GM12878 (cell line): ENCODE data around the gene WDHD1. TPM values are rescaled to one million over a fixed set of nuclear protein-coding genes. Genes with fewer than 3 reads are reported as not detected.

Source experiments
- ASH2L ChIP-seq: fragments of 300-600, 200-600 bp; sonication (generic); IDR thresholded peaks from 2 replicates; pipeline ENCODE4 v1.6.1; 2017; ENCODE audit warnings: low read depth, mild to moderate bottlenecking, borderline replicate concordance
- GATAD2B ChIP-seq: fragments of 450-650 bp; conservative IDR thresholded peaks from 2 replicates; pipeline ENCODE4 v1.6.1; 2017; ENCODE audit warnings: low read depth, mild to moderate bottlenecking, moderate library complexity
- HDAC6 ChIP-seq: fragments of 200-600 bp; sonication (generic); IDR thresholded peaks from one replicate; pipeline ENCODE4 v1.8.0; 2017; ENCODE audit warnings: antibody characterized with exemption; ENCODE audit not compliant: unreplicated experiment
- HDGF ChIP-seq: fragments of 450-650 bp; IDR thresholded peaks from 2 replicates; pipeline ENCODE4 v1.6.1; 2016; ENCODE audit warnings: antibody characterized with exemption
- IKZF2 ChIP-seq, 2 experiments: fragments of 450-650 bp; IDR thresholded peaks; 2 replicates each; pipeline ENCODE4 v1.6.1; 2017; ENCODE audit warnings: mild to moderate bottlenecking in 2 of 2, moderate library complexity in 2 of 2
- NR2F1 ChIP-seq: fragments of 450-650 bp; conservative IDR thresholded peaks from 2 replicates; pipeline ENCODE4 v1.6.1; 2017; ENCODE audit warnings: mild to moderate bottlenecking
- PAX8 ChIP-seq: fragments of 450-650 bp; IDR thresholded peaks from 2 replicates; pipeline ENCODE4 v1.6.1; 2017; ENCODE audit warnings: mild to moderate bottlenecking, moderate library complexity
- POLR2AphosphoS2 ChIP-seq: IDR thresholded peaks from 2 replicates; pipeline ENCODE4 v1.6.1; 2011; ENCODE audit warnings: low read depth, mild to moderate bottlenecking, low read length, improper control_type of control experiment, moderate library complexity
- RELA ChIP-seq: fragments of 450-650 bp; IDR thresholded peaks from 2 replicates; pipeline ENCODE4 v1.8.0; 2014; ENCODE audit warnings: borderline replicate concordance; ENCODE audit not compliant: partially characterized antibody
- SMC3 ChIP-seq: IDR thresholded peaks from 2 replicates; pipeline ENCODE4 v1.6.1; 2011; ENCODE audit warnings: low read length, improper control_type of control experiment, borderline replicate concordance
- TAF1 ChIP-seq: IDR thresholded peaks from 2 replicates; pipeline ENCODE4 v1.6.1; 2011; ENCODE audit warnings: mild to moderate bottlenecking, low read depth, low read length, borderline replicate concordance
- TBL1XR1 ChIP-seq: IDR thresholded peaks from 2 replicates; pipeline ENCODE4 v1.6.1; 2012; ENCODE audit warnings: low read depth, low read length, improper control_type of control experiment
- ZNF24 ChIP-seq: fragments of 450-650 bp; IDR thresholded peaks from 2 replicates; pipeline ENCODE4 v1.6.1; 2017; ENCODE audit warnings: antibody characterized with exemption, mild to moderate bottlenecking
- polyA plus RNA-seq, 11 experiments: library from polyadenylated mRNA; depleted of rRNA in 4 of 11; unstranded in 6 of 11; stranded (reverse) in 5 of 11; fragments of >200 nt; fragmentation: Nextera tagmentation in 4 of 11; fragmentation: Illumina TruSeq in 1 of 11; extraction: Ambion mirVana in 4 of 11; extraction: Trizol in 1 of 11; gene quantifications; 1 replicate in 1 of 11; 2 replicates in 10 of 11; pipeline versions ENCODE4 v1.2.1 to v1.2.3, GENCODE V29; 2011 to 2016; ENCODE audit warnings: inconsistent platforms in 2 of 11, missing spikeins in 2 of 11, low read depth in 1 of 11
- total RNA-seq, 4 experiments: library from RNA; depleted of rRNA in 3 of 4; stranded (reverse); fragments of >200 nt in 3 of 4; fragmentation: Illumina TruSeq in 1 of 4; extraction: Trizol in 1 of 4; gene quantifications; 2 replicates each; pipeline versions ENCODE4 v1.2.1 to v1.2.3, GENCODE V29; 2013 to 2021
- TF ChIP-seq, protein P1 (sequence below): fragments of 450-650 bp; IDR thresholded peaks from 2 replicates; pipeline ENCODE4 v1.6.1; 2017; ENCODE audit warnings: mild to moderate bottlenecking, low read depth, inconsistent platforms; ENCODE audit not compliant: poor library complexity, severe bottlenecking
- TF ChIP-seq, protein P2 (sequence below): fragments of 450-650 bp; IDR thresholded peaks from 2 replicates; pipeline ENCODE4 v1.6.1; 2018; ENCODE audit warnings: mild to moderate bottlenecking, low read depth, moderate library complexity; ENCODE audit not compliant: partially characterized antibody
- TF ChIP-seq, protein P3 (sequence below): fragments of 450-650 bp; IDR thresholded peaks from 2 replicates; pipeline ENCODE4 v1.6.1; 2017; ENCODE audit warnings: low read depth, mild to moderate bottlenecking, moderate library complexity
- TF ChIP-seq, protein P4 (sequence below): IDR thresholded peaks from 2 replicates; pipeline ENCODE4 v1.6.1; 2012; ENCODE audit warnings: low read length, inconsistent platforms

The WDHD1 gene
- total and polyA plus RNA-seq, 10 of the 15 experiments (the other 5 are each of a cell fraction or from before 2014, with no cell fraction given) = 11.3 to 50.5 (median 32.6) TPM

DNA sequence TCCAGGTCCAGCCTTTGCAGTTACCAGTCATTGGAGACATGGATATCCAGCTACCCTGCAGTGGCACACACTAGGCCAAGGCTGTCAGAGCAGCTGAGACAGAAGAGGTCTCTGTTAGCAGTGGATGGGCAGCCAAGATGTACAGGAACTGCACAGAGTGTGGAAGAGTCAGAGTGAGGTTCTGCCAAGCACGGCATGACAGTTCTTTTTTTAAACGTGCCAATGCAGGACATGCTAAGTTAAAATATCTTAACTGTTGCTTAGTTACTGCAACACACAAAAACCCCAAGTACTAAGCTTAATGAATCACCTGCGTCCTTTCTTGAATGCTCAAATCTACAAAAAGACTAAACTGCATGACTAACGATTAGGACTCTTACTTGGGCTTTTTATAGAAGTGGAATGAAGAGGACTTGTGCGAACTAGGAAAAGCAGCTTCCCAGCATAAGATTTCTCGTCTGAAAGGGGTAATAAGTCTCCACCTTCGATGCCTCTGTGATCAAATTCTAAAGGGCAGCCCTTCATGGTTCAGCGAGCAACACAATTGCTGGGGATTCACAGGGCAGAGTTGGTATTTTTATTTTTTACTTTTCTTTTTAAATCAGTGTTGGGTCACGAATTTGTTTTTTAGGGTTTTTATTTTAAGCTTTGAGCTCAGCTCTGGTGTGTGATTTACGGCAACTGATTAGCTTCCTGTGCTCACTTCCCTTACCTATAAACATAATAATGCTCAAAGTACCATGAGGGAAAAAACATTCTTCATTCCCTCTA, 45.2 kb upstream of the WDHD1 start (continued):
- TF ChIP-seq, protein P1, sequence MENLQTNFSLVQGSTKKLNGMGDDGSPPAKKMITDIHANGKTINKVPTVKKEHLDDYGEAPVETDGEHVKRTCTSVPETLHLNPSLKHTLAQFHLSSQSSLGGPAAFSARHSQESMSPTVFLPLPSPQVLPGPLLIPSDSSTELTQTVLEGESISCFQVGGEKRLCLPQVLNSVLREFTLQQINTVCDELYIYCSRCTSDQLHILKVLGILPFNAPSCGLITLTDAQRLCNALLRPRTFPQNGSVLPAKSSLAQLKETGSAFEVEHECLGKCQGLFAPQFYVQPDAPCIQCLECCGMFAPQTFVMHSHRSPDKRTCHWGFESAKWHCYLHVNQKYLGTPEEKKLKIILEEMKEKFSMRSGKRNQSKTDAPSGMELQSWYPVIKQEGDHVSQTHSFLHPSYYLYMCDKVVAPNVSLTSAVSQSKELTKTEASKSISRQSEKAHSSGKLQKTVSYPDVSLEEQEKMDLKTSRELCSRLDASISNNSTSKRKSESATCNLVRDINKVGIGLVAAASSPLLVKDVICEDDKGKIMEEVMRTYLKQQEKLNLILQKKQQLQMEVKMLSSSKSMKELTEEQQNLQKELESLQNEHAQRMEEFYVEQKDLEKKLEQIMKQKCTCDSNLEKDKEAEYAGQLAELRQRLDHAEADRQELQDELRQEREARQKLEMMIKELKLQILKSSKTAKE = peak; percentile 62
- TF ChIP-seq ZNF24 = 0 out of 2 replicates have a peak, but pooled peaks have one; percentile 25
- TF ChIP-seq NR2F1 = 0 out of 2 replicates have a peak, but pooled peaks have one; percentile 18
- TF ChIP-seq HDAC6 = no peak
- TF ChIP-seq, protein P2, sequence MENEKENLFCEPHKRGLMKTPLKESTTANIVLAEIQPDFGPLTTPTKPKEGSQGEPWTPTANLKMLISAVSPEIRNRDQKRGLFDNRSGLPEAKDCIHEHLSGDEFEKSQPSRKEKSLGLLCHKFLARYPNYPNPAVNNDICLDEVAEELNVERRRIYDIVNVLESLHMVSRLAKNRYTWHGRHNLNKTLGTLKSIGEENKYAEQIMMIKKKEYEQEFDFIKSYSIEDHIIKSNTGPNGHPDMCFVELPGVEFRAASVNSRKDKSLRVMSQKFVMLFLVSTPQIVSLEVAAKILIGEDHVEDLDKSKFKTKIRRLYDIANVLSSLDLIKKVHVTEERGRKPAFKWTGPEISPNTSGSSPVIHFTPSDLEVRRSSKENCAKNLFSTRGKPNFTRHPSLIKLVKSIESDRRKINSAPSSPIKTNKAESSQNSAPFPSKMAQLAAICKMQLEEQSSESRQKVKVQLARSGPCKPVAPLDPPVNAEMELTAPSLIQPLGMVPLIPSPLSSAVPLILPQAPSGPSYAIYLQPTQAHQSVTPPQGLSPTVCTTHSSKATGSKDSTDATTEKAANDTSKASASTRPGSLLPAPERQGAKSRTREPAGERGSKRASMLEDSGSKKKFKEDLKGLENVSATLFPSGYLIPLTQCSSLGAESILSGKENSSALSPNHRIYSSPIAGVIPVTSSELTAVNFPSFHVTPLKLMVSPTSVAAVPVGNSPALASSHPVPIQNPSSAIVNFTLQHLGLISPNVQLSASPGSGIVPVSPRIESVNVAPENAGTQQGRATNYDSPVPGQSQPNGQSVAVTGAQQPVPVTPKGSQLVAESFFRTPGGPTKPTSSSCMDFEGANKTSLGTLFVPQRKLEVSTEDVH = peak; percentile 46
- peak; percentile 56; the same call in 1 of the 2 replicates for TF ChIP-seq HDGF
- 0 out of 2 replicates have a peak, but pooled peaks have one; percentile 12 for TF ChIP-seq TBL1XR1
- TF ChIP-seq TAF1 = peak; percentile 12; the same call in 1 of the 2 replicates
- TF ChIP-seq, protein P3, sequence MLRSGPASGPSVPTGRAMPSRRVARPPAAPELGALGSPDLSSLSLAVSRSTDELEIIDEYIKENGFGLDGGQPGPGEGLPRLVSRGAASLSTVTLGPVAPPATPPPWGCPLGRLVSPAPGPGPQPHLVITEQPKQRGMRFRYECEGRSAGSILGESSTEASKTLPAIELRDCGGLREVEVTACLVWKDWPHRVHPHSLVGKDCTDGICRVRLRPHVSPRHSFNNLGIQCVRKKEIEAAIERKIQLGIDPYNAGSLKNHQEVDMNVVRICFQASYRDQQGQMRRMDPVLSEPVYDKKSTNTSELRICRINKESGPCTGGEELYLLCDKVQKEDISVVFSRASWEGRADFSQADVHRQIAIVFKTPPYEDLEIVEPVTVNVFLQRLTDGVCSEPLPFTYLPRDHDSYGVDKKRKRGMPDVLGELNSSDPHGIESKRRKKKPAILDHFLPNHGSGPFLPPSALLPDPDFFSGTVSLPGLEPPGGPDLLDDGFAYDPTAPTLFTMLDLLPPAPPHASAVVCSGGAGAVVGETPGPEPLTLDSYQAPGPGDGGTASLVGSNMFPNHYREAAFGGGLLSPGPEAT = peak; percentile 85; the same call in 1 of the 2 replicates
- peak; percentile 65 for TF ChIP-seq RELA
- TF ChIP-seq ASH2L = peak; percentile 81; the same call in 1 of the 2 replicates
- TF ChIP-seq IKZF2 (IDR thresholded peaks at IDR 0.05) = peak; percentile 75 to 76; a peak in 3 of 4 replicates
- TF ChIP-seq PAX8 = peak; percentile 94
- 0 out of 2 replicates have a peak, but pooled peaks have one; percentile 27 for TF ChIP-seq GATAD2B
- TF ChIP-seq, protein P4, sequence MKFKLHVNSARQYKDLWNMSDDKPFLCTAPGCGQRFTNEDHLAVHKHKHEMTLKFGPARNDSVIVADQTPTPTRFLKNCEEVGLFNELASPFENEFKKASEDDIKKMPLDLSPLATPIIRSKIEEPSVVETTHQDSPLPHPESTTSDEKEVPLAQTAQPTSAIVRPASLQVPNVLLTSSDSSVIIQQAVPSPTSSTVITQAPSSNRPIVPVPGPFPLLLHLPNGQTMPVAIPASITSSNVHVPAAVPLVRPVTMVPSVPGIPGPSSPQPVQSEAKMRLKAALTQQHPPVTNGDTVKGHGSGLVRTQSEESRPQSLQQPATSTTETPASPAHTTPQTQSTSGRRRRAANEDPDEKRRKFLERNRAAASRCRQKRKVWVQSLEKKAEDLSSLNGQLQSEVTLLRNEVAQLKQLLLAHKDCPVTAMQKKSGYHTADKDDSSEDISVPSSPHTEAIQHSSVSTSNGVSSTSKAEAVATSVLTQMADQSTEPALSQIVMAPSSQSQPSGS = peak; percentile 18; the same call in 1 of the 2 replicates
- no peak for TF ChIP-seq SMC3
- TF ChIP-seq POLR2AphosphoS2 = 0 out of 2 replicates have a peak, but pooled peaks have one; percentile 36
